GM12801 (cell line): ENCODE measurements around the gene RFWD3.

Experiments used
- CTCF ChIP-seq: IDR thresholded peaks from one replicate; pipeline ENCODE4 v1.5.1; 2011; ENCODE audit warnings: control low read depth; ENCODE audit not compliant: insufficient read length; ENCODE audit errors: extremely low read depth

The RFWD3 gene

GRCh38 chr16:74601126-74601871 lies 65.4 kb downstream of the RFWD3 start:
- TF ChIP-seq CTCF: no peak

- no peak for TF ChIP-seq CTCF
Observed at GRCh38 chr16:74596586-74596985, 70.1 kb downstream of the RFWD3 start.

- TF ChIP-seq CTCF: no peak
Observed at GRCh38 chr16:74592847-74593246, 73.8 kb downstream of the RFWD3 start.

- no peak for TF ChIP-seq CTCF
Observed at GRCh38 chr16:74591876-74592650, 74.6 kb downstream of the RFWD3 start.

GRCh38 chr16:74586948-74587347 lies 79.7 kb downstream of the RFWD3 start:
- no peak for TF ChIP-seq CTCF

- TF ChIP-seq CTCF: no peak
Observed at GRCh38 chr16:74585846-74586443, 80.7 kb downstream of the RFWD3 start.

- no peak for TF ChIP-seq CTCF
Observed at GRCh38 chr16:74583926-74584666, 82.6 kb downstream of the RFWD3 start.
